Dendritic cell treated with granulocyte-macrophage colony-stimulating factor and Interleukin-4, amounts not matched to agents 40 ng/mL and 50 ng/mL, for 4 days (primary cell): ENCODE results near the gene DNAJC15.

ENCODE experiments used
- H3K27ac Mint-ChIP-seq: one replicate; pipeline ENCODE4 v1.8.0; 2022; ENCODE audit warnings: mild to moderate bottlenecking, mixed read lengths
- H3K27me3 Mint-ChIP-seq: one replicate; pipeline ENCODE4 v1.8.0; 2022; ENCODE audit warnings: mild to moderate bottlenecking, mixed read lengths
- H3K36me3 Mint-ChIP-seq: one replicate; pipeline ENCODE4 v1.8.0; 2022; ENCODE audit warnings: low read depth, mixed read lengths
- H3K4me1 Mint-ChIP-seq: one replicate; pipeline ENCODE4 v1.8.0; 2022; ENCODE audit warnings: low read depth, mixed read lengths
- H3K4me3 Mint-ChIP-seq: one replicate; pipeline ENCODE4 v1.8.0; 2022; ENCODE audit warnings: mild to moderate bottlenecking, moderate library complexity, mixed read lengths
- H3K9me3 Mint-ChIP-seq: one replicate; pipeline ENCODE4 v1.8.0; 2022; ENCODE audit warnings: mixed read lengths
- intact Hi-C: fragments of 100-400 bp; cut with micrococcal nuclease; formaldehyde crosslinking; loops from one replicate; pipeline ENCODE4 v1.15.0; 2022

The DNAJC15 gene

GRCh38 chr13:43094901-43095300 is 71.5 kb downstream of the DNAJC15 start:
- peaks cover 11% of the 10 kb centered on the region for H3K4me1 Mint-ChIP-seq

GRCh38 chr13:43095771-43096719 is 72.7 kb downstream of the DNAJC15 start:
- Mint-ChIP-seq H3K27me3 (no peaks in the 10 kb centered on the region), H3K4me1 (peaks cover 11% of the 10 kb centered on the region), H3K9me3 (peaks cover 7% of the 10 kb centered on the region), H3K36me3 (peaks cover 41% of the 10 kb centered on the region), H3K27ac (no peak overlapping the region), H3K4me3 (no peak overlapping the region)
- intact Hi-C loops: no loop called here

More at GRCh38 chr13:43094901-43095300, 71.5 kb downstream of the DNAJC15 start:
- Mint-ChIP-seq H3K36me3 (peaks cover 36% of the 10 kb centered on the region), H3K27ac (no peak overlapping the region), H3K4me3 (no peak overlapping the region), H3K9me3 (no peaks in the 10 kb centered on the region), H3K27me3 (no peaks in the 10 kb centered on the region)
- intact Hi-C loops: no loop called here

GRCh38 chr13:43100667-43101066 is 77.3 kb downstream of the DNAJC15 start:
- Mint-ChIP-seq H3K4me3 (no peak overlapping the region), H3K4me1 (peaks cover 2% of the 10 kb centered on the region), H3K27me3 (no peaks in the 10 kb centered on the region), H3K27ac (peak overlapping the region; percentile 5), H3K9me3 (peaks cover 15% of the 10 kb centered on the region), H3K36me3 (peaks cover 27% of the 10 kb centered on the region)
- intact Hi-C loops: no loop called here

GRCh38 chr13:43102304-43102703 is 78.9 kb downstream of the DNAJC15 start:
- H3K27me3 Mint-ChIP-seq: no peaks in the 10 kb centered on the region
- H3K36me3 Mint-ChIP-seq: peaks cover 23% of the 10 kb centered on the region
- H3K9me3 Mint-ChIP-seq: peaks cover 15% of the 10 kb centered on the region
- intact Hi-C loops: no loop called here
- no peak overlapping the region for H3K4me3 Mint-ChIP-seq
- no peaks in the 10 kb centered on the region for H3K4me1 Mint-ChIP-seq
- no peak overlapping the region for H3K27ac Mint-ChIP-seq

- H3K9me3 Mint-ChIP-seq: no peaks in the 10 kb centered on the region
- no peaks in the 10 kb centered on the region for H3K4me1 Mint-ChIP-seq
- intact Hi-C loops: no loop called here
- H3K36me3 Mint-ChIP-seq: peaks cover 16% of the 10 kb centered on the region
- no peaks in the 10 kb centered on the region for H3K27me3 Mint-ChIP-seq
- H3K4me3 Mint-ChIP-seq: no peak overlapping the region
- H3K27ac Mint-ChIP-seq: no peak overlapping the region
Measured at GRCh38 chr13:43107780-43108179, 84.4 kb downstream of the DNAJC15 start.

GRCh38 chr13:43110036-43110435 is 86.7 kb downstream of the DNAJC15 start:
- H3K27me3 Mint-ChIP-seq: peaks cover 1% of the 10 kb centered on the region
- intact Hi-C loops: no loop called here
- peaks cover 16% of the 10 kb centered on the region for H3K36me3 Mint-ChIP-seq
- no peak overlapping the region for H3K4me3 Mint-ChIP-seq
- no peak overlapping the region for H3K27ac Mint-ChIP-seq
- H3K4me1 Mint-ChIP-seq: no peaks in the 10 kb centered on the region
- no peaks in the 10 kb centered on the region for H3K9me3 Mint-ChIP-seq

GRCh38 chr13:43110658-43111057 is 87.3 kb downstream of the DNAJC15 start:
- Mint-ChIP-seq H3K27me3 (peaks cover 1% of the 10 kb centered on the region), H3K27ac (no peak overlapping the region), H3K4me3 (no peak overlapping the region), H3K9me3 (no peaks in the 10 kb centered on the region), H3K36me3 (peaks cover 16% of the 10 kb centered on the region), H3K4me1 (no peaks in the 10 kb centered on the region)
- intact Hi-C loops: no loop called here

GRCh38 chr13:43111559-43112400 is 88.4 kb downstream of the DNAJC15 start:
- intact Hi-C loops: no loop called here
- Mint-ChIP-seq H3K9me3 (no peaks in the 10 kb centered on the region), H3K36me3 (peaks cover 15% of the 10 kb centered on the region), H3K4me1 (no peaks in the 10 kb centered on the region), H3K27me3 (peaks cover 1% of the 10 kb centered on the region), H3K27ac (no peak overlapping the region), H3K4me3 (no peak overlapping the region)

GRCh38 chr13:43113603-43114002 is 90.2 kb downstream of the DNAJC15 start:
- no peak overlapping the region for H3K4me3 Mint-ChIP-seq
- no peak overlapping the region for H3K27ac Mint-ChIP-seq
- H3K27me3 Mint-ChIP-seq: peaks cover 1% of the 10 kb centered on the region
- no peaks in the 10 kb centered on the region for H3K9me3 Mint-ChIP-seq
- H3K4me1 Mint-ChIP-seq: no peaks in the 10 kb centered on the region
- H3K36me3 Mint-ChIP-seq: no peaks in the 10 kb centered on the region
- intact Hi-C loops: no loop called here

- H3K36me3 Mint-ChIP-seq: no peaks in the 10 kb centered on the region
- H3K27me3 Mint-ChIP-seq: peaks cover 1% of the 10 kb centered on the region
- no peaks in the 10 kb centered on the region for H3K4me1 Mint-ChIP-seq
- H3K9me3 Mint-ChIP-seq: no peaks in the 10 kb centered on the region
- no peak overlapping the region for H3K4me3 Mint-ChIP-seq
- no peak overlapping the region for H3K27ac Mint-ChIP-seq
- intact Hi-C loops: no loop called here
Measured at GRCh38 chr13:43114504-43114903, 91.1 kb downstream of the DNAJC15 start.

GRCh38 chr13:43115141-43115540 is 91.8 kb downstream of the DNAJC15 start:
- H3K36me3 Mint-ChIP-seq: no peaks in the 10 kb centered on the region
- peaks cover 1% of the 10 kb centered on the region for H3K27me3 Mint-ChIP-seq
- intact Hi-C loops: no loop called here
- H3K4me3 Mint-ChIP-seq: no peak overlapping the region
- H3K4me1 Mint-ChIP-seq: no peaks in the 10 kb centered on the region
- no peaks in the 10 kb centered on the region for H3K9me3 Mint-ChIP-seq
- no peak overlapping the region for H3K27ac Mint-ChIP-seq

GRCh38 chr13:43116242-43116641 is 92.9 kb downstream of the DNAJC15 start:
- Mint-ChIP-seq H3K27me3 (peaks cover 1% of the 10 kb centered on the region), H3K4me1 (no peaks in the 10 kb centered on the region), H3K27ac (no peak overlapping the region), H3K4me3 (no peak overlapping the region), H3K9me3 (no peaks in the 10 kb centered on the region), H3K36me3 (no peaks in the 10 kb centered on the region)
- intact Hi-C loops: no loop called here

- Mint-ChIP-seq H3K36me3 (no peaks in the 10 kb centered on the region), H3K9me3 (no peaks in the 10 kb centered on the region), H3K4me3 (no peak overlapping the region), H3K27ac (no peak overlapping the region), H3K4me1 (no peaks in the 10 kb centered on the region), H3K27me3 (peaks cover under 1% of the 10 kb centered on the region)
- intact Hi-C loops: no loop called here
Measured at GRCh38 chr13:43118521-43118920, 95.1 kb downstream of the DNAJC15 start.

- Mint-ChIP-seq H3K4me3 (no peak overlapping the region), H3K9me3 (no peaks in the 10 kb centered on the region), H3K4me1 (no peaks in the 10 kb centered on the region), H3K36me3 (no peaks in the 10 kb centered on the region), H3K27me3 (no peaks in the 10 kb centered on the region), H3K27ac (no peak overlapping the region)
- intact Hi-C loops: no loop called here
Measured at GRCh38 chr13:43119206-43119605, 95.8 kb downstream of the DNAJC15 start.
